ENCODE data around the gene ABHD17A. TPM values are rescaled to one million over a fixed set of nuclear protein-coding genes. Genes with fewer than 3 reads are reported as not detected.
"Not testable (repeated sequence)": the region's sequence is repeated elsewhere in the genome, so short reads cannot be mapped to it uniquely, and the experiment has no call there.

Gene ABHD17A
- total RNA-seq, 4 donors from 2014 or later: 86.8 to 134 (median 91.4) TPM

DNA sequence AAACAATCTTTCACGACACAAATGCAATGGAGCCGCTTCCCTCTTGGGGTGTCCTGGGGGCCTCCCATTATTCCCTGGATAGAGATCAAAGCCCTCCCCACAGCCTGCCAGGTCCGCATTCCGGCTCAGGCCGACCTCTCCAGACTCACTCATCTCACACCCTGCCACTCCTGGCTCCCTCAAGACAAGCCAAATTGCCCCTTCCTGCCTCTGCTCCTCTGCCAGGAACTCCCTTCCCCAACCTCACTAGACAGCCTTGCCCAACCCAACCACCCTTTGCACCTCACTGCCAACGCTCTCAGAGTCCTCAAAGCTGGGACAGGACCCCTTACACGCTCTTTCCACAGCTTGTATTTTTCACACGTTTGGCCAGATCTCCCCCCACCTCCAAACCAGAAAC is 1.5 kb downstream of the ABHD17A start:
- no peak for TF ChIP-seq POLR2A (IDR thresholded peaks at IDR 0.05)
- TF ChIP-seq, protein P1, sequence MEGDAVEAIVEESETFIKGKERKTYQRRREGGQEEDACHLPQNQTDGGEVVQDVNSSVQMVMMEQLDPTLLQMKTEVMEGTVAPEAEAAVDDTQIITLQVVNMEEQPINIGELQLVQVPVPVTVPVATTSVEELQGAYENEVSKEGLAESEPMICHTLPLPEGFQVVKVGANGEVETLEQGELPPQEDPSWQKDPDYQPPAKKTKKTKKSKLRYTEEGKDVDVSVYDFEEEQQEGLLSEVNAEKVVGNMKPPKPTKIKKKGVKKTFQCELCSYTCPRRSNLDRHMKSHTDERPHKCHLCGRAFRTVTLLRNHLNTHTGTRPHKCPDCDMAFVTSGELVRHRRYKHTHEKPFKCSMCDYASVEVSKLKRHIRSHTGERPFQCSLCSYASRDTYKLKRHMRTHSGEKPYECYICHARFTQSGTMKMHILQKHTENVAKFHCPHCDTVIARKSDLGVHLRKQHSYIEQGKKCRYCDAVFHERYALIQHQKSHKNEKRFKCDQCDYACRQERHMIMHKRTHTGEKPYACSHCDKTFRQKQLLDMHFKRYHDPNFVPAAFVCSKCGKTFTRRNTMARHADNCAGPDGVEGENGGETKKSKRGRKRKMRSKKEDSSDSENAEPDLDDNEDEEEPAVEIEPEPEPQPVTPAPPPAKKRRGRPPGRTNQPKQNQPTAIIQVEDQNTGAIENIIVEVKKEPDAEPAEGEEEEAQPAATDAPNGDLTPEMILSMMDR (IDR thresholded peaks at IDR 0.05): no peak
- H3K27me3 ChIP-seq: no peaks in the 10 kb centered on the region
- H3K4me1 ChIP-seq: peaks cover 10 to 20% of the 10 kb centered on the region in 2 donors
- no peaks in the 10 kb centered on the region for H3K36me3 ChIP-seq
- DNase-seq: no peak
- no peaks in the 10 kb centered on the region for H3K9me3 ChIP-seq
- WGBS, 2 donors: 31 to 44% methylated on average over 8 of the region's 8 CpGs
- intact Hi-C loops (cut with DNase I): no loop called here
- peak overlapping the region in 2 of 3 donors; percentile 66 to 82 for H3K27ac ChIP-seq
- peak overlapping the region in 1 of 3 donors; percentile 81 for H3K4me3 ChIP-seq (replicated peaks in 1 of 3)

DNA sequence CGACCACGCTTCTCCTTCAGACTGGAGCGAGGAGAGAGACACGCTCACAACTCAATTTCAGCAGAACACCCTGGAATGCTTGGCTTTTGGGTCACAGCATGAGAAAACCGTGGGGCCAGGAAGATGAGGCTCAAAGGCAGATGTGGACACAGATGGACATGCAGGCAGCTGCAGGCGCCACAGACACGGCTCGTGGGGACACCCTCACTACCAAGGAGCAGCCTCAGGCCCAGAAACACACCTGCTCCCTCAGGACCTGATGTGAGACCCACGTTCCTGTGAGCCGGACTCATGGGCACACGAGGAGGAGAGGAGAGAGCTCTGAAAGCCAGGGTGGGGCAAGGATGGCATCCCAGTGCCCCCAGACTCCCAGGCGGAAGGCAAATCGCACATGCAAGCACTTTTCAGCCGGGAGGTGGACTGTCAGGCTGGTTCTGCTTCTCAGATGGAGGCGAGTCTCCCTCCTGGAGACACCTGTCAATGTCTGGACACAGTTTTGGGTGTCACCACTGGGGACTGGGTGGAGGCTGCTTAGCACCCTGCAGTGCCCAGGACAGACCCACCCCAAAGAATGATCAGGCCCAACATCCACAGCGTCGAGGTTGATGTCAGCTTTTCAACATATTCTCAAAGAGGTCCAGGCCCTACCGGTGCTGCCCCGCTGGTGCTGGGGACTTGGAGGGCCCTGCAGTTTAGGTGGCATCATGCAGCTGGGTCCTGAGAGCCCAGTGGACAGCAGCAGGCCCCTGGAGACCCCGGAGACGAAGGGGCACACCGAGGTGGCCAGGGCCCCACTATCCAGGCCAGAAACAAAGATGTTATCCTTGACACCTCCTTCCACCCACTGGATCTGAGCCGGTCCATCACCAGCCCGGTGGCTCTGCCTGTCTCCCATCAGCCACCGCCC is 2.3 kb downstream of the ABHD17A start:
- no peak for TF ChIP-seq POLR2A (IDR thresholded peaks at IDR 0.05)
- TF ChIP-seq, protein P1 (IDR thresholded peaks at IDR 0.05): no peak
- intact Hi-C loops (cut with DNase I): no loop called here
- no peaks in the 10 kb centered on the region for H3K27me3 ChIP-seq
- WGBS, 2 donors: 78 to 80% methylated on average over 16 to 25 of the region's 25 CpGs
- no peak for DNase-seq
- H3K9me3 ChIP-seq: no peaks in the 10 kb centered on the region
- peaks cover 10 to 20% of the 10 kb centered on the region in 2 donors for H3K4me1 ChIP-seq
- H3K4me3 ChIP-seq (replicated peaks in 1 of 3): peak overlapping the region in 1 of 3 donors; percentile 6
- H3K27ac ChIP-seq: peak overlapping the region in 2 of 3 donors; percentile 28 to 66
- no peaks in the 10 kb centered on the region for H3K36me3 ChIP-seq

DNA sequence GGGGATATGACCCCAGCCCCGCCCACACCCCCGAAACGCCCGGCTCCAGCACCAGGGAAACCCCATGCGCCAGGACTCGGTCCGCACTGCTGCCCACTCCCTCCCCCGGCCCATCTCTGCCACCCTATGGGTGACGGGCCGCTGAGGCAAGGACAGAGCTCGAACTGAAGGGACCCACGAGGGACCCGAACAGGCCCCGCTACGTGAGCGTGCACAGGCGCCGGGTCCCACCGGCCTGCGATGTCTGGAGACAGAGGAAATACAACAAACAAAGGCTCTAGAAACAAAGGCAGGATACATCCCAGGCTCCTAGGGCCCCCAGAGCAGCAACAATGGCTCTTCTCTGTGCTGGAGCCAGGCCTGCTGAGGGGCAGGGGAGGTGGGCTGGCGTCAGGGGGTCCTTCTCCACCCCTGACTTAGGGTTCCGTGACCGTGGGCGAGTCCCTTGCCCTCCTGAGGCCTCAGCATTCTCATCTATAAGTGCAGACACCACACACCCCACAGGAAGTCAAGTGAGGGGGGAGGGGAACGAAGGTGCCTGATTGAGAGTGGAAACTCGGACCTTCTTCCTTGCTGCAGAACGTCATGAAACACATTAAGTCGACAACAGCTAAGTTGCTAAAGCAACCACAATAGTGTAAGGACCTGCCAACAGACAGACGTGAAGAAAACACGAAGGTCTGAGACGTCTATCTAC is 3.1 kb downstream of the ABHD17A start:
- TF ChIP-seq POLR2A (IDR thresholded peaks at IDR 0.05): no peak
- TF ChIP-seq, protein P1 (IDR thresholded peaks at IDR 0.05): no peak
- H3K27ac ChIP-seq: peak overlapping the region in 2 of 3 donors; percentile 0 to 28
- no peak overlapping the region for H3K4me3 ChIP-seq (replicated peaks in 1 of 3)
- H3K9me3 ChIP-seq: no peaks in the 10 kb centered on the region
- DNase-seq: no peak
- no peaks in the 10 kb centered on the region for H3K36me3 ChIP-seq
- peaks cover 10 to 20% of the 10 kb centered on the region in 2 donors for H3K4me1 ChIP-seq
- whole genome bisulfite sequencing, 2 donors: 70 to 78% methylated on average over 15 to 19 of the region's 31 CpGs
- no peaks in the 10 kb centered on the region for H3K27me3 ChIP-seq
- intact Hi-C loops (cut with DNase I): no loop called here

DNA sequence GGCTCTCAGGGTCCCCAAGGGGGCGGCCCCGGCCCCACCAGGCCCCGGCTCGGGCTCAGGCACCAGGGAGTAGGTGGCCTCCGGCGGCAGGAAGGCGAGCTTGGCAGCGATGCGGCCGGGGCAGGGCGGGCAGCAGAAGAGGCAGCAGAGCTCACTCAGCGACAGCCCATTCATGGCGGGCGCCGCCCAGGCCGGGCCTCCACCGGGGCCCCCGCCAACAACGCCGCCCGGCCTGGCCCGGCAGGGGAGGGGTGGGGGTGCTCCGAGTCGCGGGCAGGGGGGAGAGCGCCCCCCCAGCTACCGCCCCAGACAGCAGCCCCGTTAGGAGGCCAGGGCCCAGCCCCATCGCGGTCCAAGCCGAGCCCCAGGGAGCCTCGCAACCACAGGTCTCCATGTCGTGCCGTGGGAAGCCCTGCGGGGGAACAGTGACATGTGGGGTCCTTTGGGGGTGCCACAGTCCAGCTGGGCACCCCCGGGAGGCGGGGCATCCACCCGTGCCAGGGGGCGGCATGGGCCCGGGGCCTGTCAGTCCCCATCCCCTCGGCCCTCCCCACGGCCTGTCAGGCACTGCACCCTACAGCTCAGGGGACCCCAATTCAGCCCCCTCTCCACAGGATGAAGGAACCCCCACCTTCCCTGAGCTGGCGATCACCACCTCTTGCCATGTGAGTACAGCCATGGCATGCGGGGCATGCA is 3.8 kb downstream of the ABHD17A start:
- H3K27ac ChIP-seq; H3K27me3 ChIP-seq; intact Hi-C loops (cut with DNase I); DNase-seq; H3K4me3 ChIP-seq (replicated peaks in 1 of 3); H3K36me3 ChIP-seq; H3K9me3 ChIP-seq: not testable (repeated sequence)
- 81 to 87% methylated on average over 3 to 4 of the region's 44 CpGs for WGBS, 2 donors
- peaks cover 13 to 22% of the 10 kb centered on the region in 2 donors for H3K4me1 ChIP-seq

DNA sequence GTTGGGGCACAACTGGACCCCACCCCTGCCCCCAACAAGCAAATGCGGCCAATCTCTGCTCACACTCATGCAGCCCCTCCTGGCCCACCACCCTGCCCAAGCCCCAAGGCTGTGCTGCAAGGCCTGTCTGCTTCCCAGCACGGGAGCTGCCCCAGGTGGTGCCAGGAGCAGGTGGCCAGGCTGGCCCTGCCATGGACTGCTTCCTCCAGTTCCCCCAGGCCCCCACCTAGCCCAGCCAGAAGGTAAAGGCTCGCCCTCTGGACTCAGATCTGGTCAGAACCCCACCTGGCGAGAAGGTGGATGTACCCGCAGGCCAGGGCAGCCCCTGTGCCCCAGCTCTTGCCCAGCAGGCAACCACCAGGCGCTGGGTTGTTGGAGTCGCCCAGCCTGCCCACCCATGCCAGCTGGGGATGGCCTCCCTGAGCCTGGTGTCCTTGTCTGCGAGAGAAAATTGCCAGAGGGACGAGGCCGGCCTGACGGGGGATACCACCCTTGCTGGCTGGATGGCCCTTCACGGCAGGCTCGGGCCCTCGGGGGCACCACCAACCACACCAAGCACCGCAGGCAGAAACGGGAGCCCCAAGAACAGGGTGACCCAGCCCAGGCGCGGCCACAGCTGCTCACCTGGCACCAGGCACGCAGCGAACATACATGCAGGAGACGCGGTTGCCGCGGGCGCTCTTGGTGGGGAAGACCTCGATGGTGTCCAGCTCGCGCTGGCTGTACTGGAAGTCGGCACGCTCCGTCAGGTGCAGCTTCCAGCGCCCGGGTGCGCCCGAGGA is 4.5 kb downstream of the ABHD17A start:
- intact Hi-C loops (cut with DNase I): no loop called here
- WGBS, 2 donors: 83 to 87% methylated on average over 3 to 11 of the region's 35 CpGs
- Histone ChIP-seq H3K36me3 (no peaks in the 10 kb centered on the region), H3K27ac (no peak overlapping the region), H3K4me1 (peaks cover 16 to 26% of the 10 kb centered on the region in 2 donors), H3K4me3 (replicated peaks in 1 of 3) (no peak overlapping the region), H3K27me3 (no peaks in the 10 kb centered on the region), H3K9me3 (no peaks in the 10 kb centered on the region)
- no peak for DNase-seq
- TF ChIP-seq, protein P1 (IDR thresholded peaks at IDR 0.05): no peak
- TF ChIP-seq POLR2A (IDR thresholded peaks at IDR 0.05): no peak

DNA sequence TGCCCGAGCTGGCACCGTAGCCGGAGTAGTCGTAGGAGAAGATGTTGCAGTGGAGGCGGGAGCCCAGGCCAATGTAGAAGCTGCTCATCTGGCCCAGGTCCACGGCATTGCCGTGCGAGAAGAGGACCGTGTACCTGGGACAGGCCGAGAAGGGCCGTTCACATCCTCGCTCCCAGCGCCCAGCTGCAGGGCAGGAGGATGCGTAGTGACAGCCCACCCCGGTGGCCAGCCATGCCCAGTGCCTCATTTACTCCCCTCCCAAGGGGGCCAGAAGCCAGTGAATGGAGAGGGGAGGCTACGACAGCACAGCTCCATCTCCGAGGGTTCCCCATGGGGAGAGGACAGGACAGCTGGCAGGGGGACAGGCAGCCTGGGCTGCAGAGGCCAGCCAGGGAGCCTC is 5.3 kb downstream of the ABHD17A start:
- H3K4me1 ChIP-seq: peaks cover 20 to 28% of the 10 kb centered on the region in 2 donors
- WGBS, 2 donors: 92 to 97% methylated on average over 13 of the region's 17 CpGs
- H3K4me3 ChIP-seq (replicated peaks in 1 of 3); H3K36me3 ChIP-seq; H3K27me3 ChIP-seq; DNase-seq; H3K27ac ChIP-seq; intact Hi-C loops (cut with DNase I); H3K9me3 ChIP-seq: not testable (repeated sequence)

DNA sequence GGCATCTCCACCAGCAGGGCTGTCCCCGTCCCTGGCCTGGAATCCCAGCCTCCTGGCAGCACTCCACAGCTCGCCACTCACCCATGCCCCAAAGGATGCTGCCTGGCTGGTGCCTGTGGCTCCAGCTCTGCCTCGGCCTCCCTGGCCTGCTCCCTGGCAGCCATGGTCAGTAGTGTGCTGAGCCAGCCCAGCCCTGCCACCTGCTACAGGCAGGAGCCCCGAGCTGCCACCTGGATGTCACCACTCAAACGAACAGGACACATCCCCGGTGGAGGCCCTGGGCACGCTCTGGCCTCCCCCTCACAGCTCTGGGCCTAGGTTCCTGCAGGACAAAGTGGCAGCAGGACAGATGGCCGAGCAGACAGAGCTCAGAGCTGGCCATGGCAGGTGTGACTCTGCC is 6.7 kb downstream of the ABHD17A start:
- 57 to 79% methylated on average over 5 to 7 of the region's 8 CpGs for WGBS, 2 donors
- DNase-seq; intact Hi-C loops (cut with DNase I); H3K27ac ChIP-seq; H3K9me3 ChIP-seq; H3K36me3 ChIP-seq; H3K27me3 ChIP-seq; H3K4me3 ChIP-seq (replicated peaks in 1 of 3): not testable (repeated sequence)
- peaks cover 21 to 30% of the 10 kb centered on the region in 2 donors for H3K4me1 ChIP-seq
